GM12872 (cell line): ENCODE data around the gene CHRDL1.

Experiments
- CTCF ChIP-seq: IDR thresholded peaks from 3 replicates; pipeline ENCODE4 v1.5.1; 2011; ENCODE audit warnings: low read depth, mild to moderate bottlenecking, low read length, moderate library complexity; ENCODE audit not compliant: insufficient read depth

Gene CHRDL1

GRCh38 chrX:110646386-110646785, 149.2 kb downstream of the CHRDL1 start:
- TF ChIP-seq CTCF, result no peak
